ENCODE measurements around the gene AIM2.

GRCh38 chr1:159025043-159025442, 51.5 kb downstream of the AIM2 start:
- TF ChIP-seq EZH2phosphoT487 (IDR thresholded peaks at IDR 0.05; ENCODE audit: insufficient read depth, low read depth) (no peak), EZH2 (IDR thresholded peaks at IDR 0.05; ENCODE audit: insufficient read depth, poor library complexity, severe bottlenecking) (no peak)

All from GM23248 (cell line).